Measurements from ENCODE around the gene FCHO1. TPM values are rescaled to one million over a fixed set of nuclear protein-coding genes. Genes with fewer than 3 reads are reported as not detected.

FCHO1 gene
- total and polyA plus RNA-seq, 2 experiments from 2014 or later, result 18.5 to 42.3 TPM

Other genes with a start within 250 kb of the FCHO1 start
- gene PGLS, start 239.8 kb upstream of the FCHO1 start, total RNA-seq (2014; rRNA removed; shearing (Covaris generic)), result 55.4 and 63.5 TPM in 2 replicates
- 56.9 and 62.2 TPM in 2 replicates for gene PGLS, start 239.8 kb upstream of the FCHO1 start, polyA plus RNA-seq (2016; fragmentation: Nextera tagmentation; extraction: Ambion mirVana)
- 52.0 and 63.4 TPM in 2 replicates for gene COLGALT1, start 195.8 kb upstream of the FCHO1 start, total RNA-seq (2014; rRNA removed; shearing (Covaris generic))
- gene COLGALT1, start 195.8 kb upstream of the FCHO1 start, polyA plus RNA-seq (2016; fragmentation: Nextera tagmentation; extraction: Ambion mirVana), result 16.1 and 18.2 TPM in 2 replicates
- gene UNC13A, start 63.1 kb upstream of the FCHO1 start, total RNA-seq (2014; rRNA removed; shearing (Covaris generic)), result 25.0 and 30.4 TPM in 2 replicates
- gene UNC13A, start 63.1 kb upstream of the FCHO1 start, polyA plus RNA-seq (2016; fragmentation: Nextera tagmentation; extraction: Ambion mirVana), result 8.7 and 9.5 TPM in 2 replicates
- gene MAP1S, start 32.0 kb upstream of the FCHO1 start, total RNA-seq (2014; rRNA removed; shearing (Covaris generic)), result 67.6 and 102 TPM in 2 replicates
- gene MAP1S, start 32.0 kb upstream of the FCHO1 start, polyA plus RNA-seq (2016; fragmentation: Nextera tagmentation; extraction: Ambion mirVana), result 104 and 118 TPM in 2 replicates
- gene B3GNT3, start 43.7 kb downstream of the FCHO1 start, total RNA-seq (2014; rRNA removed; shearing (Covaris generic)), result 1.0 and 1.9 TPM in 2 replicates
- gene B3GNT3, start 43.7 kb downstream of the FCHO1 start, polyA plus RNA-seq (2016; fragmentation: Nextera tagmentation; extraction: Ambion mirVana), result 0.90 and 0.99 TPM in 2 replicates
- gene INSL3, start 70.0 kb downstream of the FCHO1 start, total RNA-seq (2014; rRNA removed; shearing (Covaris generic)), result not detected in 2 replicates
- 0.76 and 1.5 TPM in 2 replicates for gene INSL3, start 70.0 kb downstream of the FCHO1 start, polyA plus RNA-seq (2016; fragmentation: Nextera tagmentation; extraction: Ambion mirVana)
- 4.2 and 5.4 TPM in 2 replicates for gene JAK3, start 96.5 kb downstream of the FCHO1 start, total RNA-seq (2014; rRNA removed; shearing (Covaris generic))
- 2.8 and 2.9 TPM in 2 replicates for gene JAK3, start 96.5 kb downstream of the FCHO1 start, polyA plus RNA-seq (2016; fragmentation: Nextera tagmentation; extraction: Ambion mirVana)
- gene RPL18A, start 108.4 kb downstream of the FCHO1 start, total RNA-seq (2014; rRNA removed; shearing (Covaris generic)), result 1,233 and 1,314 TPM in 2 replicates
- gene RPL18A, start 108.4 kb downstream of the FCHO1 start, polyA plus RNA-seq (2016; fragmentation: Nextera tagmentation; extraction: Ambion mirVana), result 2,829 and 2,918 TPM in 2 replicates
- gene SLC5A5, start 120.5 kb downstream of the FCHO1 start, total RNA-seq (2014; rRNA removed; shearing (Covaris generic)), result 2.1 and 2.6 TPM in 2 replicates
- 1.0 and 1.7 TPM in 2 replicates for gene SLC5A5, start 120.5 kb downstream of the FCHO1 start, polyA plus RNA-seq (2016; fragmentation: Nextera tagmentation; extraction: Ambion mirVana)
- gene CCDC124, start 181.5 kb downstream of the FCHO1 start, total RNA-seq (2014; rRNA removed; shearing (Covaris generic)), result 55.0 and 56.0 TPM in 2 replicates
- gene CCDC124, start 181.5 kb downstream of the FCHO1 start, polyA plus RNA-seq (2016; fragmentation: Nextera tagmentation; extraction: Ambion mirVana), result 182 and 194 TPM in 2 replicates
- gene KCNN1, start 215.6 kb downstream of the FCHO1 start, total RNA-seq (2014; rRNA removed; shearing (Covaris generic)), result 12.4 and 29.8 TPM in 2 replicates
- 2.2 and 3.3 TPM in 2 replicates for gene KCNN1, start 215.6 kb downstream of the FCHO1 start, polyA plus RNA-seq (2016; fragmentation: Nextera tagmentation; extraction: Ambion mirVana)

All from GM23338 (cell line).